A673 (cell line): ENCODE data around the gene TNKS1BP1. TPM values are rescaled to one million over a fixed set of nuclear protein-coding genes. Genes with fewer than 3 reads are reported as not detected.
A peak's percentile ranks its signal among the peaks of the same experiment; 100 is the strongest.

Experiments
- BruUV-seq: library from RNA; stranded (reverse); fragments of 400-500 nt; replicated peaks from 2 replicates; lab custom pipeline; 2021; lab: Mats Ljungman, UMichigan
- CTCF ChIA-PET: fragments of 300-600 bp; sonication (Branson Sonifier 250); formaldehyde crosslinking; loops from one replicate; lab custom pipeline; 2022; ENCODE audit warnings: antibody characterized with exemption; lab: Charles Lee
- POLR2A ChIA-PET: fragments of 300-600 bp; sonication (Branson Sonifier 250); formaldehyde crosslinking; loops from one replicate; lab custom pipeline; 2022; ENCODE audit warnings: antibody characterized with exemption; ENCODE audit not compliant: low non-redundant PET; lab: Charles Lee
- DNase-seq: peaks from one replicate; pipeline ENCODE4 v3.0.0-alpha.2; 2015; ENCODE audit warnings: low spot score
- H3K27ac ChIP-seq: fragments of 200-600 bp; sonication (generic); 2 replicates; pipeline ENCODE4 v1.5.1; 2016; ENCODE audit warnings: mixed run types, low read depth, mild to moderate bottlenecking, mixed read lengths, antibody characterized with exemption, low read length; ENCODE audit not compliant: poor library complexity, severe bottlenecking
- H3K27me3 ChIP-seq: fragments of 200-600 bp; sonication (generic); replicated peaks from 2 replicates; pipeline ENCODE4 v1.6.1; 2017; ENCODE audit warnings: mixed run types, low read depth, mild to moderate bottlenecking, mixed read lengths, antibody characterized with exemption, low read length; ENCODE audit not compliant: insufficient read depth, poor library complexity
- H3K36me3 ChIP-seq: fragments of 200-600 bp; sonication (generic); 2 replicates; pipeline ENCODE4 v1.6.1; 2016; ENCODE audit warnings: mixed run types, mild to moderate bottlenecking, mixed read lengths, antibody characterized with exemption, low read length; ENCODE audit not compliant: insufficient read depth, poor library complexity, severe bottlenecking
- H3K4me1 ChIP-seq: fragments of 200-600 bp; sonication (generic); 2 replicates; pipeline ENCODE4 v1.6.1; 2017; ENCODE audit warnings: mixed run types, mild to moderate bottlenecking, mixed read lengths, antibody characterized with exemption, low read length; ENCODE audit not compliant: insufficient read depth, poor library complexity, severe bottlenecking
- H3K4me3 ChIP-seq: fragments of 200-600 bp; sonication (generic); 2 replicates; pipeline ENCODE4 v1.5.1; 2016; ENCODE audit warnings: low read depth, mixed run types, mild to moderate bottlenecking, mixed read lengths, low read length; ENCODE audit not compliant: poor library complexity, severe bottlenecking
- H3K9me3 ChIP-seq: fragments of 200-600 bp; sonication (generic); 2 replicates; pipeline ENCODE4 v1.6.1; 2016; ENCODE audit warnings: mixed run types, low read depth, mild to moderate bottlenecking, mixed read lengths, antibody characterized with exemption, low read length; ENCODE audit not compliant: poor library complexity, severe bottlenecking
- EZH2 ChIP-seq: fragments of 200-600 bp; sonication (generic); IDR thresholded peaks from 2 replicates; pipeline ENCODE4 v1.6.1; 2017; ENCODE audit warnings: borderline replicate concordance, low read depth, mild to moderate bottlenecking, mixed read lengths, antibody characterized with exemption, low read length; ENCODE audit not compliant: poor library complexity, severe bottlenecking
- intact Hi-C: fragments of 100-400 bp; cut with micrococcal nuclease; formaldehyde crosslinking; loops from one replicate; pipeline ENCODE4 v1.10.0; 2022; ENCODE audit not compliant: unreplicated experiment
- total RNA-seq: library from RNA; stranded (reverse); gene quantifications from 2 replicates; pipeline ENCODE4 v1.2.3, GENCODE V29; 2021
- TF ChIP-seq, protein P1 (sequence below): fragments of 300-800, 200-600 bp; sonication (generic); conservative IDR thresholded peaks from 2 replicates; pipeline ENCODE4 v1.5.1; 2017; ENCODE audit warnings: low read depth, mild to moderate bottlenecking, antibody characterized with exemption, low read length, moderate library complexity, mixed read lengths

TNKS1BP1 gene
- total RNA-seq, 1 experiment from 2014 or later: 80.4 TPM

GRCh38 chr11:57349491-57350274 lies 24.9 kb upstream of the TNKS1BP1 start:
- no peaks in the 10 kb centered on the region for H3K27me3 ChIP-seq
- DNase-seq: peak; percentile 60
- TF ChIP-seq EZH2: no peak
- TF ChIP-seq, protein P1, sequence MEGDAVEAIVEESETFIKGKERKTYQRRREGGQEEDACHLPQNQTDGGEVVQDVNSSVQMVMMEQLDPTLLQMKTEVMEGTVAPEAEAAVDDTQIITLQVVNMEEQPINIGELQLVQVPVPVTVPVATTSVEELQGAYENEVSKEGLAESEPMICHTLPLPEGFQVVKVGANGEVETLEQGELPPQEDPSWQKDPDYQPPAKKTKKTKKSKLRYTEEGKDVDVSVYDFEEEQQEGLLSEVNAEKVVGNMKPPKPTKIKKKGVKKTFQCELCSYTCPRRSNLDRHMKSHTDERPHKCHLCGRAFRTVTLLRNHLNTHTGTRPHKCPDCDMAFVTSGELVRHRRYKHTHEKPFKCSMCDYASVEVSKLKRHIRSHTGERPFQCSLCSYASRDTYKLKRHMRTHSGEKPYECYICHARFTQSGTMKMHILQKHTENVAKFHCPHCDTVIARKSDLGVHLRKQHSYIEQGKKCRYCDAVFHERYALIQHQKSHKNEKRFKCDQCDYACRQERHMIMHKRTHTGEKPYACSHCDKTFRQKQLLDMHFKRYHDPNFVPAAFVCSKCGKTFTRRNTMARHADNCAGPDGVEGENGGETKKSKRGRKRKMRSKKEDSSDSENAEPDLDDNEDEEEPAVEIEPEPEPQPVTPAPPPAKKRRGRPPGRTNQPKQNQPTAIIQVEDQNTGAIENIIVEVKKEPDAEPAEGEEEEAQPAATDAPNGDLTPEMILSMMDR: peak; percentile 98
- POLR2A ChIA-PET: interaction anchor here (0.7 kb wide), 1 partner anchor 128 kb away, joined by 8 read pairs; no protein-coding TSS in a partner anchor
- peaks cover 7% of the 10 kb centered on the region for H3K9me3 ChIP-seq
- CTCF ChIA-PET: interaction anchor here (0.6 to 0.7 kb wide), 6 partner anchors 11 to 500 kb away, joined by 3 to 8 read pairs (median 4); no protein-coding TSS in a partner anchor
- H3K36me3 ChIP-seq: no peaks in the 10 kb centered on the region
- no peaks in the 10 kb centered on the region for H3K4me1 ChIP-seq
- no peak overlapping the region for H3K27ac ChIP-seq
- H3K4me3 ChIP-seq: no peak overlapping the region
- intact Hi-C loops: loop anchor here (5.0 kb wide), 1 partner anchor 938 kb away; no protein-coding TSS in a partner anchor
- no TSS peak for BruUV-seq

DNA sequence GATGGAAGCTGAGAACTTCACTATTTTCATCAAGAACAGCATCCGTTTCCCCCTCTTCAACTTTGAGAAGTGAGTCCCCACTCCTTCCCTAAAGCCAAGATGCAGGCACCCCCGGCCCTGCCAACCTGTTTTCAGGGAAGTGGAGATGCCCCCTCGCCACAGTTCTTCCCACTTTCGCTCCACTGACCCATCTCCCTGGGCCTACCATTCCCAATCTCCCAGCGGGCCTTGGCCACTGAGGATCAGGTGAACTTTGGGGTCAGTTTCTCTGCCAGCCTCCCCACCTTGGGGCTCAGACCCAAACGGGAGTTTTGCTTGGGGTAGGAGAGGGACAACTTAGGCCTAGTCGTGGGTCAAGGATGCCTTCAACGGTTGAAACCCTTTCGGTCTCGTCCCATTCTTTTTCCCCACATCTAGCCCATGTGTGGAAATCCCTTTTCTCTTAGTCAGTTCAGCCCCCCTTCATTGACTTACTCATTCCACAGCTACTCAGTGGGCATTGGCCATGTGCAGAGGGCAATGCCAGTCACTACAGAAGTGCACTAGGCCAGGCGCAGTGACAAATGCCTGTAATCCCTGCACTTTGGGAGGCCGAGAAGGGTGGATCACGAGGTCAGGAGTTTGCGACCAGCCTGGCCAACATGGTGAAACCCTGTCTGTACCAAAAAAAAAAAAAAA lies 24.0 kb upstream of the TNKS1BP1 start:
- DNase-seq: no peak
- POLR2A ChIA-PET: no interaction called here
- Histone ChIP-seq H3K4me1 (no peaks in the 10 kb centered on the region), H3K4me3 (no peak overlapping the region), H3K27me3 (no peaks in the 10 kb centered on the region), H3K9me3 (peaks cover 7% of the 10 kb centered on the region), H3K27ac (no peak overlapping the region), H3K36me3 (no peaks in the 10 kb centered on the region)
- CTCF ChIA-PET: interaction anchor here (0.6 to 1.0 kb wide), 2 partner anchors 143 to 232 kb away, joined by 3 read pairs; no protein-coding TSS in a partner anchor
- TF ChIP-seq EZH2: no peak
- TF ChIP-seq, protein P1: no peak
- no TSS peak for BruUV-seq
- intact Hi-C loops: loop anchor here (5.0 kb wide), 1 partner anchor 939 kb away; no protein-coding TSS in a partner anchor

DNA sequence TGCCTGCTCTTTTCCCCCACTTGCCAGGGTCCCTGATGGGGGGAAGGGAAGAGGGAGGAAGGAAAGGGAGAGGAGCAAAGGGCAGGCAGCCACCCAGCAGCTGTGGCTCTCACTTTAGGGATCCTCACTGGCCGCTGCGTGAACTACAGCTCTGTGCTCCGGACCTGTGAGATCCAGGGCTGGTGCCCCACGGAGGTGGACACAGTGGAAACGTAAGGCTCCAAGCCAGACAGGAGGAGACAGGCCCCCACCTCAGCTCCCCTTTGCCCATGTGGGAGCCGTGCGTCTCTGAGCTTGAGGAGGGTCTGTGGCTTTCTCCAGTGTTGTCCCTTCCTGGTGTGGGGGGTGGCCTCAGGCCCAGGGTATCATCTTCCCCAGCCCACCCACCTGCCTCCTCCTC lies 23.3 kb upstream of the TNKS1BP1 start:
- H3K27me3 ChIP-seq: no peaks in the 10 kb centered on the region
- no peaks in the 10 kb centered on the region for H3K4me1 ChIP-seq
- DNase-seq: no peak
- H3K9me3 ChIP-seq: peaks cover 7% of the 10 kb centered on the region
- ChIA-PET CTCF (interaction anchor here (1.0 kb wide), 1 partner anchor 231 kb away, joined by 3 read pairs; no protein-coding TSS in a partner anchor), POLR2A (no interaction called here)
- intact Hi-C loops: loop anchor here (5.0 kb wide), 1 partner anchor 939 kb away; no protein-coding TSS in a partner anchor
- BruUV-seq: no TSS peak
- TF ChIP-seq, protein P1: no peak
- TF ChIP-seq EZH2: no peak
- H3K27ac ChIP-seq: no peak overlapping the region
- no peak overlapping the region for H3K4me3 ChIP-seq
- H3K36me3 ChIP-seq: no peaks in the 10 kb centered on the region
